GM19438 (cell line): ENCODE data around the gene LRRC28.

Source experiments
- ATAC-seq: cut with Tn5 transposase; IDR thresholded peaks from one replicate; pipeline ENCODE4 v1.9.1; 2021; ENCODE audit warnings: low read depth; ENCODE audit not compliant: unreplicated experiment

LRRC28 gene

GRCh38 chr15:99432271-99433025, 181.2 kb downstream of the LRRC28 start:
- ATAC-seq: no peak

GRCh38 chr15:99433026-99433756, 181.9 kb downstream of the LRRC28 start:
- no peak for ATAC-seq

GRCh38 chr15:99433757-99434450, 182.6 kb downstream of the LRRC28 start:
- no peak for ATAC-seq

GRCh38 chr15:99434506-99435112, 183.3 kb downstream of the LRRC28 start:
- ATAC-seq: no peak

- no peak for ATAC-seq
Observed at GRCh38 chr15:99435113-99435695, 183.9 kb downstream of the LRRC28 start.

- ATAC-seq: no peak
Observed at GRCh38 chr15:99435877-99436541, 184.7 kb downstream of the LRRC28 start.

- no peak for ATAC-seq
Observed at GRCh38 chr15:99436542-99437314, 185.4 kb downstream of the LRRC28 start.

- ATAC-seq: no peak
Observed at GRCh38 chr15:99437315-99438223, 186.3 kb downstream of the LRRC28 start.

- ATAC-seq: no peak
Observed at GRCh38 chr15:99438224-99438585, 186.9 kb downstream of the LRRC28 start.

- ATAC-seq: no peak
Observed at GRCh38 chr15:99438691-99439523, 187.6 kb downstream of the LRRC28 start.

GRCh38 chr15:99439524-99439835, 188.2 kb downstream of the LRRC28 start:
- no peak for ATAC-seq

GRCh38 chr15:99440029-99440428, 188.7 kb downstream of the LRRC28 start:
- ATAC-seq: no peak
